HG02588 (cell line): Measurements from ENCODE around the gene EEF1A2.
"Not testable (repeated sequence)": the region's sequence is repeated elsewhere in the genome, so short reads cannot be mapped to it uniquely, and the experiment has no call there.

Experiments used
- ATAC-seq: cut with Tn5 transposase; IDR thresholded peaks from one replicate; pipeline ENCODE4 v1.9.1; 2021; ENCODE audit warnings: mild to moderate bottlenecking, moderate library complexity; ENCODE audit not compliant: unreplicated experiment

EEF1A2 gene

GRCh38 chr20:63521602-63522001, 22.7 kb upstream of the EEF1A2 start:
- no peak for ATAC-seq

DNA sequence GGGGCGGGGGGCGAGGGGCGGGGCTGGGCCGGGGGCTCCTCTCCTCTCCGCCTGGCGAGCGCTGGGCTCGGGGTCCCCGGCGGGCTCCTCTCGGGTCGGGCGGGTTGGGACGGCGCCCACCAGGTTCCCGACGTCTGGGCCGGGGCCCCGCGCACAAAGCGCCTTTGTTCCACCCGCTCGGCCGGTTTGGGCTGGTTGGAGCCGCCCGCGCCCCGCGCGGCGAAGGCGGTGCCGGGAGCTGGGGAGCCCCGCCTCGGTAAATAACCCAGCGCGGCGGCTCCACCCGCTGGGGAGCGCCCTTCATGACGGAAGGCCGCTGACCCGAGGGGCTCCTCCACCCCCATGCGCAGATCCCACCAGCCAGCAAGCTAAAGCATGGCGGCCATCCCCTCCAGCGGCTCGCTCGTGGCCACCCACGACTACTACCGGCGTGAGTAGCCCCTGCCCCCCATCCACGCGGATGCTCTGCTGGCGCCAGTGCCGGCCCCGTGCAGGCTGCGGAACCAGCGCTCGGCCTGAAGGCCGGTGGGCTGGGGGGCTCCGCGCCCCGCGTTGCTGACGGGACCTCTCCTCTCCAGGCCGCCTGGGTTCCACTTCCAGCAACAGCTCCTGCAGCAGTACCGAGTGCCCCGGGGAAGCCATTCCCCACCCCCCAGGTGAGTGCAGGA, 22.2 kb upstream of the EEF1A2 start:
- peak; percentile 31 for ATAC-seq

DNA sequence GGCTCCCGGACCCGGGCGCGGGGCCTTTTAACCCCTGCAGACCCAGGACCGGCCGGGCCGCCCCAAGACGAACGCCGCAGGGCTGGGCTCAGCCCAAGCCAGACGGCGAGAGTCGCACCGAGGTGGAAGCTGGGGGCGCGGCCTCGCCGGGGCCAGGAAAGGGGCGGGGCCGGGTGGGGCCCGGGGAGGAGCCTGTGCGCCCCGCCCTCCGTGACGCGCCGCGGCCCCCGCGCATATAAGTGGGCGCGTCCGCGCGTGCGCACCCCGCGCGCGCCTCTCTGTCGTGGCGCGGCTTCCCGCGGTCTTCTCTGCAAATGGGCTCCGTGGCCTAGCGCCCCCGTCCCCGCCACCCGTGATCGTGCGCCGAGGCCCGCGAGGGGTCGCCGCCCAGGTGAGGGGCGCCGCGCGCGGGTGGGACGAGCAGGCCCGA, 21.6 kb upstream of the EEF1A2 start, which contains the start of gene PPDPF:
PPDPF (plus strand) TSS at position 262 of the 430 bp plus-strand sequence. CDS start 544 bp downstream, outside the sequence.
- ATAC-seq, result peak; percentile 56

GRCh38 chr20:63519668-63520503, 21.0 kb upstream of the EEF1A2 start:
- peak; percentile 35 for ATAC-seq

DNA sequence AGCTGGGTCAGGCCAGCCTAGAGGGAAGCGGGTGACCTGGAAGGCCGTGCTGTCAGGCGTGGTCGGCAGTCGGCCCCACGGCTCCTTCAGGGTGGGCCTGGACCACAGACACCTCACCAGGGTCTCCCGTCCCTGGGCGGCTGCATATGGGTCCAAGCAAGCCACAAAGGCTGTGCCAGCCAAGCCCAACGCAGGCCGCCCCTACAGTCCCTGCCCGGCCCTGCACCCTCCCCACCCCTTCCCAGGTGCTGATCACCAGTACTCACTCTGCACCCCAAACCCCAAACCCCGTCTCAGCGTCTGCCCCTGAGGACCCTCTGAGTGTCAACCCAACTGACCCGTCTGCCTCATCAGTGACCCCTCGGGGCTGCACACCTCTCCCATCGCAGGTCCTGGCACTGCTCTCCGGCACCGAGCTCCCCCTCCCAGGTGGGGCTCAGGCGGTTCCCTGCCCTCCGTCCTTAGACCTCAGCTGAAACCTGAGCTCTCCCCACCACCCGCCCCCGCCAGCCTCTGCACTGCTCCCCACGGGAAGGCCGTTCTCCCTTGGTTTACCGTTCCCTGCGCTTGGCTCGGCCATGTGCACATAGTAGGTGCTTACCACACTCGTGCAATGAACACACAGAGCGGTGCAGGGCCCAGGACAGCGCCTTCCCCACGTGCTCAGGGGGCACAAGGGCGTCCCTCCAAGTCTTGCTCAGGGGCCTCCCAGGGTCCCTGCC, 20.2 kb upstream of the EEF1A2 start:
- no peak for ATAC-seq

- ATAC-seq, result no peak
Observed at GRCh38 chr20:63518351-63518861, 19.5 kb upstream of the EEF1A2 start.

- no peak for ATAC-seq
Observed at GRCh38 chr20:63517376-63518309, 18.8 kb upstream of the EEF1A2 start.

DNA sequence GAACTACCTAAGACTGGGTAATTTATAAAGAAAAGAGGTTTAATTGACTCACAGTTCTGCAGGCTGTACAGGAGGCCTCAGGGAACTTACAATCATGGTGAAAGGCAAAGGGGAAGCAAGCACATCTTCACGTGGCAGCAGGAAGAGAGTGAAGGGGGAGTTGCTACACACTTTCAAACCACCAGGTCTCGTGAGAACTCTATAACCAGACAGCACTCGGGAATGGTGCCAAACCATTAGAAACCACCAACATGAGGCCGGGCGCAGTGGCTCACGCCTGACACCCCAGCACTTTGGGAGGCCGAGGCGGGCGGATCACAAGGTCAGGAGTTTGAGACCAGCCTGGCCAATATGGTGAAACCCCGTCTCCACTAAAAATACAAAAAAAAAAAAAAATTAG, 15.6 kb upstream of the EEF1A2 start:
- not testable (repeated sequence) for ATAC-seq

DNA sequence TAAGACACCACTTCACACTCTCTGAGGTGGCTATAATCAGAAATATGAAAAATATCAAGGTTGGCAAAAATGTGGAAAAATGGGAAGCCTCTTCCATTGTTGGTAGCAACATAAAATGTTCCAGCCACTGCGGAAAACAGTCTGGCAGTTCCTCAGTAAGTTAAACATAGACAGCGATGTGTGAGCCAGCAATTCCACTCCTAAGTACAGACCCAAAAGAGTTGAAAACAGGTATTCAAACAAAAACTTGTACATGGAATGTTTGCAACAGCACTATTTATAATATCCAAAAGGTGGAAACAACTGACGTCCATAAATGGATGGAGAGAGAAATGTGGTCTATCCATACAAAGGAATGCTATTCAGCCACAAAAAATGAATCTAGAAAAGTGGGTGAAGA, 14.3 kb upstream of the EEF1A2 start:
- no peak for ATAC-seq

DNA sequence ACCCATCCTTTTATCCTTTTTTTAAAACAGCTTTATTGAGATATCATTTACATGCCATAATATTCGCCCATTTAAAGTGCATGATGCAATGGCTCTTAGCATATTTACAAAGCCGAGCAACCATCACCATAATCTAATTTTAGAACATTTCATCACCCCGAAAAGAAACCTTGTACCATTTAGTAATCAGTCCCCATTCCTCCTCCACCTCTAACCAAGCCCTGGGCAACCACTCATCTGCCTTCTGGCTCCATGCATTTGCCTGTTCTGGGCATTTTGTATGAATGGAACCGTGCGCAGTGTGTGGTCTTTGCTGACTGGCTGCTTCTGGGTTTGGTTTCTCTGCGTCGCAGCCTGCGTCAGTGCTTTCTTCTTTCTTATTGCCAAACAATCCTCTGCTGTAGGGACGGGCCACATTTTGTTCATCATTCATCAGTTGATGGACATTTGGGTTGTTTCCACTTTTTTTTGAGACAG, 10.2 kb upstream of the EEF1A2 start:
- no peak for ATAC-seq

DNA sequence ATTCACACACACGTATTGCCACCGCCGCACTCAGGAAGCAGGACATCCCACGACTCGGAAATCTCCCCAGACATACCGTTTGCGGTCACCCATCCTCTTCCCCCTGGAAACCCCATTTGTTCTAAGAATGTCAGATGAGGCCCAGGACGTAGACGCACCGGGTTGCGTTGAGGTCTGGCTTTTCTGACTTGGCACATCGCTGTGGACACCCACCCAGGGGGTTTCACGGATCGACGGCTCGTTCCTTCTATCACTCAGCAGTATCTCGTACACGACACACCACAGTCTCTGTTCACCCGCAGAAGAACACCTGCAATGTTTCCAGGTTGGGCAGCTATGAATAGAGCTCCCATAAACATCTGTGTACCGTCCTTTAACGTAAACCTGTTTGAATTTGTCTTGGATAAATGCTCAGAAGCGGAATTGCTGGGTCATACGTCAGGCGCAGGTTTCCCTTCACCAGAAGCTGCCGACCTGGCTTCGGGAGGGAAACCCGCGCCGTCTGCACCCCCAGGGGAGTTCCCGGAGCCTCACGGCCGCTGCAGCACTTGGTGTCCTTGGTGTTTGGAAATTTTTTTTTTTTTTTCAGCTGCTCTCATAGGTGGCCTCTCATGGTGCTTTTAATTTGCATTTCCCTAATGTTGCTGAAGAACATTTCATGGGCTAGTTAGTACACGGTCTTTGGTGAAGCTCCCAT, 9.3 kb upstream of the EEF1A2 start:
- ATAC-seq, result no peak

GRCh38 chr20:63507083-63507743, 8.3 kb upstream of the EEF1A2 start:
- ATAC-seq, result no peak

- no peak for ATAC-seq
Observed at GRCh38 chr20:63505723-63506122, 6.8 kb upstream of the EEF1A2 start.

DNA sequence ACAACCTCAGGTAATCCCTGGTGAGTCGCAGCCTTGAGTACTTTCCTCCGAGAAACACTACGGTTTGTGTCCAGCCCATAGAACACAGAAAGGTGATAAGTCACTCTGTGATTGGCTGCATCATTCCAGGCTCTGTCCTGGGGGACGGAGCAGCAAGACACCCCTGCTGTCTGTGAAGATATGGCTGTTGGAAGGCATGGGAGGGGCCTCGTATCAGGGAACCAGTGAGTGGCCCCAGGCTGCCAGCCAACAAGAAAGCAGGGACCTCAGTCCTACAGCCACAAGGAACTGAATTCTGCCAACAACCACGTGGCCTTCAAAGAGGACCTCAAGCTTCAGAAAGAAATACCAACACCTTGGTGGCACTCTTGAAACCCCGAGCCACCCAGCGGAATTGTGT, 6.4 kb upstream of the EEF1A2 start:
- no peak for ATAC-seq

GRCh38 chr20:63504642-63505041, 5.8 kb upstream of the EEF1A2 start:
- ATAC-seq, result no peak

GRCh38 chr20:63503524-63503923, 4.6 kb upstream of the EEF1A2 start:
- ATAC-seq, result no peak

GRCh38 chr20:63502671-63503172, 3.8 kb upstream of the EEF1A2 start:
- no peak for ATAC-seq

- ATAC-seq, result no peak
Observed at GRCh38 chr20:63501818-63502670, 3.2 kb upstream of the EEF1A2 start.
